T follicular helper cell (primary cell): ENCODE data around the gene TYK2.
A peak's percentile ranks its signal among the peaks of the same experiment; 100 is the strongest.
"Not testable (repeated sequence)": the region's sequence is repeated elsewhere in the genome, so short reads cannot be mapped to it uniquely, and the experiment has no call there.

Experiments
- DNase-seq: peaks from one replicate; pipeline ENCODE4 v3.0.0-alpha.2; 2020; ENCODE audit warnings: low read depth

The TYK2 gene

DNA sequence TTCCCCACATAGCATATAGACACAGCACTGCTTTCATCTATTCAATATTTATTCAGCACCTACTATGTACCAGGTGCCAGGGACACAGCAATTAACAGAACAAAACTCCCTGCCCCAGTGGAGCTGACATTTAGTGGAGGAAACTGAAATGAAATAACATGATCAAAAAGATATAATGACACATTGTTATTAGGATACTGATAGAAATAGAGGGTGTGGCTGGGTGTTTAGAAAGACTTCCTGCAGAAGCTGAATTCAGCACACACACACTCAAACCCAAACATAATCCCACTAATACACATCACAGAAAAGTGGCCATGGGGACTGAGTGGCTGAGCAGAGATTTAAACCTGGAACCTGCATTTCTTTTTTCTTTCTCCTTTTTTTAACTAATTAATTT is 26.7 kb upstream of the TYK2 start:
- no peak for DNase-seq

DNA sequence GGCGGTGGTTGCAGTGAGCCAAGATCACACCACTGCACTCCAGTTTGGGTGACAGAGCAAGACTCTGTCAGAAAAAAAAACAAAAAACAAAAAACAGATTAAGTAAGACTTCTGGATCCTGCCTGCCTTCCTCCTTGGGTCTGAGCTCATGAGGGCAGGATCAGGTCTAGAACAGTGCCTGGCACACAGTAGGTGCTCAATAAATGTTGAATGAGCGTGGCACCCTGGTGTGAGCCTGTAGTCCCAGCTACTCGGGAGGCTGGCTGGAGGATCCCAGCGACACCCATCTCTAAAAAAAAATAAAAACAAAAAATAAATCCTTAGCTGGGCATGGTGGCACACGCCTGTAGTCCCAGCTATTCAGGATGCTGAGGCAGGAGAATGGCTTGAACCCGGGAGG is 25.8 kb upstream of the TYK2 start:
- DNase-seq = no peak

DNA sequence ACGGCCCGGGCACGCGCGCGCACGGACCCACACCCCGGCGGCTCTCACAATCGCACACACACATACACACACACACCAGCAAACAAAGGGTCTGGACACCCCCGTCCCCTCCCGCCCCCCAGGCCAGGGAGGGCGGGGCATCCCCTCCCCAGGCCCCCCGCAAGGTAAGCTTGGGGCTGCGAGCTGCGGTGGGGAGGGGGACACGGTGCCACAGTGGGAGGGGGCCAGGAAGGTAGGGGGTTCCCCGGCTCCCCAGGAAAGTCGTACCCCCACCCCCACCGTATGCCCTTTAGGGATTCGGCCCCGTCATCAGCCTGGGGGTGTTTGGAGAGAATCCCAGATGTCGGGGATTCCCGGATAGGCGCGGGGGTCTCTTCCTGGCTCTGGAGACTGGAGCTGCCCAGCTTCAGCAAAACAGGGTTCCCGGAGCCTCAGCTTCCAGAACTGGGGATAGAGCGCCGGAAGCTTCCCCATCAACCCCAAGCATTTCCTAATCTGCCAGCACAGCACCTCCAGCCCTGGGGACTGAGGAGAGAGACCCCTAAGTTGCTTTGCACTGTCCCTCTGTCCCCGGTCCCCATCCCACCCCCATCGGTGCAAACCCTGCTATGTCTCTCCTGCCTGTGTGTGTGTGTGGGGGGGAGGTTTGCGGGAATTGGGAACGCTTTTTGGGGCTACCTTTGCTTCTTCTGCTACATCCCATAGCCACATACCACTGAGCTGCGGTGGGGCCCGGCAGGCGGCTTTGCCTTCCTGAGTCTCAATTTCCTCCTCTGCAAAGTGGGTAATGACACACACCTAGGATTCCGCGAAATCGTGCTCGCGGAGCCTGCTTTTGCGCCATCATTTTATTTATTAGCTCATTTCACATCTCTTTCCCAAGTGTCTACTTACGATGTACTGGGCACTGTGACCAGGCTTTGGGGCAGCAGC is 24.8 kb upstream of the TYK2 start:
- no peak for DNase-seq

DNA sequence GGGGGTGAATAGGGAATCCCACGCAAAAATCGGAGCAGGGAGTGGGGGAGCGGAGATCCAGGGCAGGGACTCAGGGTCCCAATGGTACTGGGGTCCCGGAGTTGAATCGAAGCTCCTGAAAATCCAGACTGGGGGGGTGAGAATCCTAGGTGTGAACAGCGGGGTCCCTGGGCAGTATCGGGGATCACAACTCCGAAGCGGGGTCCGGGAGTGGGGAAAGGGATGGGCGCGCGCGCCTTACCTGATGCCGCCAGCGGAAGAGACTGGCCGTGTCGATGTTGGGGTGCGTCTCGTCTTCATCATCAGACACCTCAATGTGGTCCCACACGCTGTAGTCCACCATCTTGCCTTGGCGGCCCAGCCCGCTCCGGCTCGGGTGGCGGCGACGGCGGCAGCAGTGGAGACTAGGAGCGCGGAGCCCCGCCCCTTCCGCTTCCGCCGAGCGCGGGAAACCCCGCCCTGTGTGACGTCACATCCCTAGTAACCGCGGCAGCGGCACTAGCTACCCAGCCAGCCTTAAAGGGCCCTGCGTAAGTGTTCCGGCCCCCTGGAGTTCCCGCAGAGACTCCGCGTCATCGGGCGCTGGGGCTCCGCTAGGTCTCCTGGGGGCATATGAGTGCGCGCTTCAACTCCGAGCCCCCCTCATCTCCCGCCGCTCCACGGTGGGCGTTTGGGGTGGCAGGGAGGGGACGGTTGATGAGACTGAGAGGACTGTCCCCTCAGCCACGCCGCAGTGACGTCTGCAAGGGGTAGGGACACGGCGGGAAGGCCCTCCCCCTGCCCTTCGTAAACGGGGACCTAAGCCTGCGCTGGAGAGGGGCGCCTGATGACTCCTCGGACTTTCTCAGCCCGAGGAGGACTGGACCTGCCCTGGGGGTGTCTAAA is 23.0 kb upstream of the TYK2 start, which contains the start of gene CDC37:
Gene CDC37, minus strand, starts transcription at position 406 of the 885 bp plus-strand sequence. Its CDS starts 63 bp downstream, at position 343.
- peak; percentile 96 for DNase-seq

DNA sequence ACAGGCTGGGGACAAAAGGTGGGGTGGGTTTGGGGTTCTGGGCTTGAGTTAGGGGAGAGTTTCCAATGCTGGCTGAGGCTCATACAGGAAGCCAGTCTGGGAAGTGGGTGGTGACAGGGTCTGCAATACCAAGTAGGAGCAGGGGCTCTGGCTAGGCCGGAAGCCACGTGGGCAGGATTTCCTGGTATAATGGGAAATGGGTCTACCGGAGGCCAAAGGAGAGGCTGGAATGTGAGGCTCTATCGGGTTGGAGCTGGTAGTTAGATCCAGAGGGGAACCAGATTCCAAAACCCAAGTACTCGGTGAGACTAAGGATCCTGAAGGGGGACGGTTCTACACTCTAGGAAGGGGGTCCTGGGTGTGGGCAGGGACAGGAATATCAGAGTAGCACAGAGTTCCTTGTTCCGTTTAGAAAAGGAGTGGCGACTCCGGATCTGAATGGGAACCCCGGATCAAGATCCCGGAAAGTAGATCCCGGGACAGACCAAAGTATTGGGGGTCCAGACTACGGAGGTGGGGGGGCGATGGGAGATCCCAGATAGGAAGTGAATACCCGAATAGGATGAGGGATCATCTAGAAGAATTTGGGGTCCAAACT is 22.2 kb upstream of the TYK2 start:
- no peak for DNase-seq

DNA sequence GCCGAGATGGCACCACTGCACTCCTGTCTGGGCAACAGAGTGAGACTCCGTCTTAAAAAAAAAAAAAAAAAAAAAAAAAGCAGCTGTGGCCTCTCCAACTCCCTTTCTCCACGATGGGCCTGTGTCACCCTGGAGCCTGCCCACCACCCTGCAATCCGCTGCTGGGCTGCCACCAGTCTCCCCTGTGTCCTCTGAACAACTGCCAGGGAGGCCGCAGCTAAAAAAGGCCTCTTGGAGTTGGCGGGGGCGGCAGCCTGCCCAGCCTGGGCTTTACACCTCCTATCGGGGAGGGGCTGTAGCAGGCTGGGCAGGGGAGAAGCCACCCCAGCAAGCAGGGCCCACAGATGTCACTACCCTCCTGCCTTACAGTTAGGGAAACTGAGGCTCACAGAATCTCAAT is 19.5 kb upstream of the TYK2 start:
- no peak for DNase-seq

DNA sequence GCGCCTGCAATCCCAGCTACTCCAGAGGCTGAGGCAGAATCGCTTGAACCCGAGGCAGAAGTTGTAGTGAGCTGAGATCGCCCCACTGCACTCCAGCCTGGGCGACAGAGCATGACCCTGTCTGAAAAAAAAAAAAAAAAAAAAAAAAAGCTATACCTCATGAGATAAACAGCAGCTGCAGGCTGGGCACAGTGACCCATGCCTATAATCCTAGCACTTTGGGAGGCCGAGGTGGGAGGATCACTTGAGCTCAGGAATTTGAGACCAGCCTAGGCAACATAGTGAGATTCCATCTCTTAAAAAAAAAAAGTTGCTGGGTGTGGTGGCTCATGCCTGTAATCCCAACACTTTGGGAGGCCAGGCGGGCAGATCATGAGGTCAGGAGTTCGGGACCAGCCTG is 19.0 kb upstream of the TYK2 start:
- not testable (repeated sequence) for DNase-seq

DNA sequence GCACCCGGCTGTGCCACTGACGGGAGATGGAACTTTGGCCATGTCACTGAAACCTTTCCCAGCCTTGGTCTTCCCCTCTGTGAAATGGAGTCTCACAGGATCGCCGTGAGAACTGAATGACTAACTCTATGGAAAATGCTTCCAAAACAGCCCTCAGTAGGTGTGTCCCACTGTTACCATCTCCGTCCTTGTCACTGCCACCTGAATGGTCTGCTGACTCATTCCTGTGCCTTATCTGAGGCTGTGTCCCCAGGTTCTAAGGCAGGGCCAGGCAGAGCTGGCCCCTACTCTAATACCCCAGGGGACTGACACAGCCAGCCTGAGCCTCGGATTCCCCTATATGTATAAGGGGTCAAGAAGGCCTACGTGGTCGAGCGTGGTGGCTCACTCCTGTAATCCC is 18.4 kb upstream of the TYK2 start:
- DNase-seq = no peak

DNA sequence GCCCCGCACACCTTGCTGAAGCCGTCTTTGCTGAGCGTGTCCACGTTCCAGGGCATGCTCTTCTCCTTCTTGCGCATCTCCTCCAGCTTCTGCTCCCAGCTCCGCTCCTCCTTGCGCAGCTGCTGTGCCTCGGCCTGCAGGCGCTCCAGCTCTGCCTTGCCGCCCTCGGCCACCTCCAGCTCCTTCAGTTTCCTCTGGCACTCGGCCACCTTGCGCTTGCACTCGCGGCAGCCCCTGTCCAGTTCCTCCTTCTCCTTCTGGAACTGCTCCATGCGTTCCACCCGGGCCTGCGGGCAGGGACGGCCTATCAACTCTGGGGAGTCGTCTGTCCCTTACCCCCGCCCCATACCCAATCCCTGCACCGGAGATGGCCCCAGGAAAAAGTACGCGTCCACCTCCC is 15.5 kb upstream of the TYK2 start:
- DNase-seq = no peak

DNA sequence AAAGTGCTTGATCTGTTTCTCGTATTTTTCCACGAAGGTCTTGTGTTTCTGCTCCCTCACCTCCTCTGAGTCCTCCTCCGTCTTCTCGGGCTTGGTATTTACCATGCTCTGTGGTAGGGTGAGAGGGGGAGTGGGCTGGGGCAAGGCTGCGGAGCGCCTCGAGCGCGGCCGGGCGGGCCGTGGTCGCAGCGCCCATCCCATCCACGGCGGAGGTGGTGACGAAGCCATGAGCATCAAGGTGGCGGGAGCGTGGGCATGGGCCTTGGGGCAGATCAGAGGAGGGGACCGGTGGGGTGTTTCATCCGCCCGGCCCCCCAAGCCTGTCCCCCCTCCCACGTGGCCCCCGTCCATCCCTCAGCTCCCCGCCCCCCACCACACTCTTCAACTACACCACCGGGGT is 15.1 kb upstream of the TYK2 start:
- DNase-seq = no peak

DNA sequence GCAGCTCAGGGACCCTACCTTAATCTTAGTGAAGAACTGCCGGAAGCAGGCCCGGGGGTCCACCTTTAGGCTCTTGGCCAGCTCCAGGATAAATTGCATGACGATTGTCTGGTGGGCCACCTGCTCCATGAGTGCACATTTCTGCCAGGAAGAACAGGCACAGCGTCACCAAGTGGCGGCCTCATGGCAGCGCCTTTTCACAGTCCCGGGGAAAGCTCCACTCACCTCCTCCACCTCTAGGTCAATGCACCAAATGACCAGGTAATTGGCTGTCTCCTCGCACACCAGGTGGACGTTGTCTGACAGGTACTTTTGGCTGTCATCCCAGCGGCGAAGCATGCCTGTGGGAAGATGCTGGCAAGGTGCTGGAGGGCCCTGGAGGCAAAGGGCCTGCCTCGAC is 14.6 kb upstream of the TYK2 start:
- no peak for DNase-seq

DNA sequence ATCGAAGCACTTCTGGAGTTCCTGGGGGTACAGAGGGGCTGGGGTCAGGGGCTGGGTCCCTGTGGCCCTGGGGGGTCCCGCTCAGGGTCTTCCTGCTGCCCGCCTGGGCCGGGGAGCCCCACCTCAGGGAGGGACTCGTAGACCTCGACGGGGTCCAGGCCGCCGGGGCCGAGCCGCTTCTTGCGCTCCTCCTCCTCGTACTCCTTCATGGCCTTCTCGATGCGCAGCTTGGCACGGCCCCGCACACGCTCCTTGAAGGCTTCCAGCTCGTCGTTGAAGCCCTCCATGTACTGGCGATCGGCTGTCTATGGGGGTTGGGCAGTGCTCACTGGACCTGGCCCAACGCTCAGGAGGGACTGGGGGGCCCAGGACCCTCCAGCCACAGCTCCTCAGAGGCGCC is 12.8 kb upstream of the TYK2 start:
- no peak for DNase-seq

DNA sequence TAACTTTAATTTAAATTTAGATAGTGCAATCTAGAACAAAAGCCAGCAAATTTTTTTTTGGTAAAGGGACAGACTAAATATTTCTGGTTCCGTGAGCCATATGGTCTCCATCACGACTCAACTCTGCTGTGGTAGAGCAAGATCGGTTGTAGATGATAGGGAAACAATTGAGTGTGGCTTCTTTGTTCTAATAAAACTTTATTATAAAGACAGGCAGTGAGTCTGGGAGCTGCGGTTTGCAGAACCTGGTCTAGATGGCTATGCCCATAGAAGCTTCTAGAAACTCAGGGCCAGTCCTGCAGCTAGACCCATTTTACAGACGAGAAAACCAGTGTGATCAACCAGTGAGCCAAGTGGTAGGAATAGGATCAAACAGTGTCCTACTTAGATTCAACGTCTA is 11.7 kb upstream of the TYK2 start:
- DNase-seq = no peak

DNA sequence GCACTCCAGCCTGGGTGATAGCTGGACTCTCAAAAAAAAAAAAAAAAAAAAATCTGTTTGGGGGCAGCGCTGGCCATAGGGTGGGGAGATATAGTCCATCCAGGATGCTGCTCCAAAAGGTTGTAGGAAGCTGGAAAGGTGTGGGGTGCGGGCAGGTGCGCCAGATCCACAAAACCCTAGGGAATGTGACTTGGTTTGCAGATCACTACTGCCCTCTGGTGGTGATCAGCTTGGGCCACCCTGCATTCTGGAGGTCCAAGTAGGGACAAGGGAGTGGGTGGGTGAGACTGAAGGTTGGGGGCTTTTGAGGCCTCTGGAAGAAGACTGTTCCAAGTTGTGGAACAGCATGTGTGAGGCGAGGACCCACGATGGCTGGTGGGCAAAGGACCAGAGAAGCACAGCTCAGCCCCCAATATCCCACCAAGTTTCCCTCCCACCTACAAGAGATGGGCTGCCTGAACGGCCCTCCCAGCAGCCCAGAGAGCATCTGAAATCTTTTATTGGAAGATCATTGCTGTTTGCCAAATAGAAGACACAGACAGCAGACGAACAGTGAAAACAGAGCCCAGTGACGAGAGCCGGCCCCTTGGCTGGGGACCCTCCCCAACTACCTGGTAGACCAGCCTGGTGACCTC is 10.4 kb upstream of the TYK2 start:
- DNase-seq = peak; percentile 55

DNA sequence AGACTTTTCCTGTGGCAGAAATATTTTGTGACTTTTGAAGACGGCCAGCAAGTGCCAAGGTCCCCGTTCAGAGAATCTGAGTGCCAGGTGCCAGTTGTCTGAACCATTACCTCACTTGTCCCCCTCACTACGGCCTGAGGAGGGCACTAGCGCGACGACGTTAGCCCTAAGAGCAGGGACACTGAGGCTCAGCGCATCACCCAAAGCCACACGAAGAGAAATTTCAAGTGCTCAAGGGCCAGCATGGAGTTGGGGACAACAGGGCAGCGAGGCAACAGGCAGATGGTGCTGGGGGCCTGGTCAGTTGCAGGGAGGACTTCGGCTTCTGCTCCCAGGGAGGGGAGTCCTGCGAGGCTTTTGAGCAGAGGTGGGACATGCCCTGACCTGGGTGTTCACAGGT is 9.5 kb upstream of the TYK2 start:
- no peak for DNase-seq

DNA sequence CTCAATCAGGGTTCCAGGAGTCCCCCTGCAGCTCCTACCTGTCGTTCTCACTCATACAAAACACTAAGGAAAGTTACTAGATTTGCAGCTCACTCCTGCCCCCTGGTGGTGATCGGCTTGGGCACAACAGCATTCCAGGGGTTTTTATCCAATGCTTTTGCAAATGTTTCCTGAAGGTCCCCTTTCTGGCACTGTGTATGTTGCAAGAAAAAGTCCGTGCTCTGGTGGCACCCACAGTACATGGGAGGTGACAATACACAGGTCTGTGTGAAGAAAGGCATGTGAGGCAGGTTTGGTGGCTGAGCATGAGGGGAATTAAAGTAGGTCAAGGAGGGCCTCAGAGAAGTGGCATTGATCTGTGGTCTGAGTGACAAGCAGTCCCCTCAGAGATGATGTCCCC is 8.6 kb upstream of the TYK2 start:
- DNase-seq = peak; percentile 74

DNA sequence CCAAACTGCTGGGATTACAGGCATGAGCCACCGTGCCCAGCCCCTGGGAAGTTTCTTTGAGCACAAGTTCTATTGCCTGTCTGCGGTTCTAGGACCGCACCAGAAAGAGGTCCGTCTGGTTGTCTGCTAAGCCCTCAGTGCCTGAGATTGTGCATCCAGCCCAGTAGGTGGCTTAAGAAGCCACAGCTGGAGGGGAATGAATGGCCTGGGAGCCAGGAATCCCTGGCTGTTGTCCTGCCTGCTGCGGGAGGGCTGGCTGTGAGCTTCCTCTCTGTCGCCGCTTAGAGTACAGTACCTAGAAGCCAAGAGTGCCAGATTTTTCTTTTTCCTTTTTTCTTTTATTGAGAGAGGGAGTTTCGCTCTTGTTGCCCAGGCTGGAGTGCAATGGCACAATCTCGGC is 4.2 kb upstream of the TYK2 start:
- DNase-seq = no peak

DNA sequence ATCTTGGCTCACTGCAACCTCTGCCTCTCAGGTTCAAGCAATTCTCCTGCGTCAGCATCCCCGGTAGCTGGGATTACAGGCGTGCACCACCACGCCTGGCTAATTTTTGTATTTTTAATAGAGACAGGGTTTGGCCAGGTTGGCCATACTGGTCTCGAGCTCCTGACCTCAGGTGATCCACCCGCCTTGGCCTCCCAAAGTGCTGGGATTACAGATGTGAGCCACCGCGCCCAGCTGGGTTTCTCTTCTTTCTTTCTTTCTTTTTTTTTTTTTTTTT is 2.8 kb upstream of the TYK2 start:
- not testable (repeated sequence) for DNase-seq

DNA sequence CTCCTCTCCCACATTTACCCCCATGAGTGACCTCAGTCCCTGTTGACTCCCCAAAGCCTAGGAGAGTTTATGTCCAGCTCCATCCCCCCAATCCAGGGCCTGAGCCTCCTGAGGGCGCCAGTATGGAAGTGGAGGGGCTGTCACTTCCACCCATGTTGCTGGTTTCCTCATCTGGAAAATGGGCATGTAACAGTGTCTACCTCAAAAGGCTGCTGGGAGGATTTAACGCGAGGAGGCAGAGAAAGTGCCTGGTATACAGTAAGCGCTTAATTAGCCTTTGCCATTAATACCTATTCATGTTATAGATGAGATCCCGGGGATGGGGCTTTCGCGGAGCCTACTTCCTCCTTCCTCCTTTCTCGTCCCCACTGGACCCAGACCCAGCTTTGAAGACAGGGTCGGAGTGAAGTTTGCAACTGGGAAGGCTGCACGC is 476 bp downstream of the TYK2 start:
- DNase-seq = no peak

DNA sequence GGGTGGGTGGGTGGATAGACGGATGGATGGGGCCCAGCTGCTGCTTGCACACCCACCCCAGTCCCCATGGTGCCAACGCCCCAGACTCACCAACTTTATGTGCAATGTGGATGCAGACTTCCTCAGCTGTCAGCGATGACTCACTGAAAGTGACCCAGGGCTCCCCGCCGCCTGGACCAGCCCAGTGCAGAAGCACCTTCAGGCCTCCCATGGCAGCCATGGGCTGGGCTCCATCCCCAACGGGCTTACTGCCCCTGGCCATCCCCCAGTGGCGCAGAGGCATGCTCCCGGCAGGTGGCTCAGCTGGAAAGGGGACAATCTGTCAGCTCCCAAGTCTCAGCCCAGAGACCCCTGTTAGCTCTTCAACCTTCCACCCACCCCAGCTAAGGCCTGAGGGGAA is 2.2 kb downstream of the TYK2 start:
- no peak for DNase-seq

DNA sequence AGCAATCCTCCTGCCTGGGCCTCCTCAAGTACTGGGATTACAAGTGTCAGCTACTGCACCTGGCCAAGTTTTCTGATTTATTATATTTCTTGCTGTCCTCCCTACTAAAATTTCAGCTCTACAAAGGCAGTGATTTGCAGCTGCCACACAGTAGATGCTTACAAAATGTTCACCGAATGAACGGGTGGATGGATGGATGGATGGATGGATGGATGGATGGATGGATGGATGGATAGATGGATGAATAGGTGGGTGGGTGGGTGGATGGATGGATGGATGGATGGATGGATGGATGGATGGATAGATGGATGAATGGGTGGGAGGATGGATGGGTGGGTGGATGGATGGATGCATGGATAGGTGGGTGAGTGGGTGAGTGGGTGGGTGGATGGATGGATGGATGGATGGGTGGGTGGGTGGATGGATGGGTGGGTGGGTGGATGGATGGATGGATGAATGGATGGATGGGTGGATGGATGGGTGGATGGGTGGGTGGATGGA is 3.2 kb downstream of the TYK2 start:
- DNase-seq = not testable (repeated sequence)

DNA sequence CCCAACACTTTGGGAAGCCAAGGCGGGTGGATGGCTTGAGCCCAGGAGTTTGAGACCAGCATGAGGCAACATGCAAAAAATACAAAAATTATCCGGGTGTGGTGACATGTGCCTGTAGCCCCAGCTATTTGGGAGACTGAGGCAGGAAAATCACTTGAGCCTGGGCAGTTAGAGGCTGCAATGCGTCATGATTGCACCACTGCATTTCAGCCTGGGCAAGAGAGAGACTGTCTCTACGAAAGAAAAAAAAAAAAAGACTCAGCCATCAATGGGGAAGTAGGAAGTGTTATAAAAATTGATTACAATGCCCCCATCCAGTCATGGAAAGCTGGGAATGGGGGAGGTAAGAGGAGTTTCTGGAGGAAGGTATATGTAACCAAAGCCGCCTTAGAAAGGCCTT is 5.4 kb downstream of the TYK2 start:
- no peak for DNase-seq
